Measurements from ENCODE around the gene DDAH1.

The DDAH1 gene

DNA sequence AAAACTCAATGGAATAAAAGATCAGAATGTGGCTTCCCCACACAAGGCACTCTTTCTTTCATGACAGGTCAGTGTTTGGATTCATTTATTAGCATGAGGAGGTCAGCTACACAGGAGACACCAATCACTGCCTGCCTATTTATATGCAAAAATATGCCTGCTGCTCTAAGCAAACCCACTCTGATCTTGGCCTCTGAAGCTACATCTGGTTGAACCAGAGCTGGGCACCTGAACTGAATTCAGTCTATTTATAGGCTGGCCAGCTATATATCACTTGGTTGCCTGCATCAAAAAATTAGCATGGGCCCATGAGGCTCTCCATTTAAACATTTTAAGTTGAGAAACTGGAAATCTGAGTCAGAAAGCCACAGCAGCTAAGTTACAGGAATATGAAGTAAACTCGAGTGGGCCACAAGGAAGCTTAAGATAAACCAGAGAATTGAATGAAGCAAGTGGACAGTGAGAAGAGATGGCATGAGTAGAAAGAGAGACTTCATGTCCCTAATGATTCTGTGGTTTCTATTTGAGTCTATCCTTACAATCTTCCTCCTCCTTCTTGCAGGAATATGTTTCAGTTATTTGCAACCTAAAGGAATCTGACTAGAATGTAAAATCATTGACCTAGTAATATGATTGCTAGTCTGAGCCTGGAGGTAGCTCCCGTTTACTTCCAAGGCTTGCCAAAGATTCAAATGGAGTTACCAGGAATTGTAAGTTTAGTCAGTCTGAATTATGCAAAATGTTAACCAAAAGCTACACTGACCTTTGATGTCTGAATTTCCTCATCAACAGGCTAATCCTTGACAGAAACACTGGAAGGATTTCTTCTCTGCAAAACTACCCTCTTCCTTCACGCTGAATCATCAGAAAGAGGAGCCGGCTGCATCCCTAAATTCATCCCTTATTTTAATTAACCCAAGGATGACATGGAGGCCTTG is 17.7 kb downstream of the DDAH1 start:
- DNase-seq (ENCODE audit: extremely low spot score, insufficient read length, low read depth), result no peak
- FAIRE-seq, result no peak

DNA sequence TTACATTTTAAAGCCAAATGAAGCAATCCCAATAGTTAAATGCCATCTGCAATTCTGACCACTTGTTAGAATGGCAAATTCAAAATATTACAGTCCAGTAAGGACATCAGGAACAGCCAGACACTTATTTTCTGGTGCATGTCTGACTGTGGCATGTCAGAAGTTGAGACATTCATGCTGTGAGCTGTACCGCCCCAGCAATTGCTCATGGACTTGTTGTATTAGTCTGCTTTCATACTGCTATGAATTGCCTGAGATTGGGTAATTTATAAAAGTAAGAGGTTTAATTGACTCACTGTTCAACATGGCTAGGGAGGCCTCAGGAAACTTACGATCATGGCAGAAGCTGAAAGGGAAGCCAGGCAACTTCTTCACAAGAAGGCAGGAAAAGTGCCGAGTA is 19.1 kb downstream of the DDAH1 start:
- FAIRE-seq (no peak), DNase-seq (ENCODE audit: extremely low spot score, insufficient read length, low read depth) (no peak)

DNA sequence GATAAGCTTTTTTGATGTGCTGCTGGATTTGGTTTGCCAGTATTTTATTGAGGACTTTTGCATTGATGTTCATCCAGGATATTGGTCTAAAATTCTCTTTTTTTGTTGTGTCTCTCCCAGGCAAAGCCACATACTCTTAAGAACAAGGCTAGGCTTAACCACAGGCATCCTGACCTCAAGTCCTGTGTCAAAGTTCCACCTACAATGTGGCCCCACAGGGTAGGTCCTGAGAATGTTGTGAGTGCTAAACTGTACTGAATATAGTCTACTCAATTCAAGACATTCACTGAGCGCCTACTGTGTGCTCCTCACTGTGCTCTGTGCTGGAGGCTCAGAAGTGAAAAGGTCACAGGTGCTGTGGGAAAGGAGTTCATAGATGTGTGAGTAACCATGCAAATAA is 20.6 kb downstream of the DDAH1 start:
- FAIRE-seq (no peak), DNase-seq (ENCODE audit: extremely low spot score, insufficient read length, low read depth) (no peak)

DNA sequence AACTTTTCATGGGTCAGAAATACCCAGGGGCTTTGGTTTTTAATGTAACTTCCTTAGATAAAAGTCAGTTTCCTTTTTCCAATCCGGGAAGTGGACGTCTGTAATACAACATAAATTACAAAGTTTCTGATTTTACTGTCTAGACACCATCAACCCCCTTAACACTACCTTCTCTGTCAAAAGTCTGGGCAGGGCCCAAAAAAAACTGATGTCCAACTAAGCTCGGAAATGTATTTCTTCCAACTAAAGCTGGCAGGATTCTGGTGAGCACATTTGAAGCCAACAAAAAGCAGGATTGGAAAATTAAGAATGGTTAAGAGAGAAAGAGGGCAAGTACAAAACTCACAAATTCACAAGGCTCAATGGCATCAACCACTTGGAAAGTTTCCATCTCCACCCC is 24.3 kb downstream of the DDAH1 start:
- DNase-seq (ENCODE audit: extremely low spot score, insufficient read length, low read depth) (no peak), FAIRE-seq (no peak)

DNA sequence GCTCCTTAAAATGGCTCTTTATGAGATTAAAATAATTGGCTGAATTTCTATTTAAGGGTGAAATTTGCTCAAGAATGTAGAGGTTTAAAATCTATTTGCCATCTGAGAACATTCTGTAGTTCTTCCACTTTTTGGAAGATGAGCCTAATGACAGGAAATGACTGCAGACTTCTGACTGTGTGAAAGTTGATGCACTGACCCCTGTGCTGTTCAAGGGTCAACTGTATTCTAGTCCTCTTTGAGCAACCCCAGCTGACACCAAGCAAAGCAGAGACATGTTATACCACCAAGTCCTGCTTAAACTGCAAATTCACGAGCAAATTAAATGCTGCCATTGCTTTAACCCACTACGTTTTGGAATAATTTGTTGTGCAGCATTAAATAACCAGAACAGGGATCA is 26.6 kb downstream of the DDAH1 start:
- DNase-seq (ENCODE audit: extremely low spot score, insufficient read length, low read depth), result no peak
- no peak for FAIRE-seq

DNA sequence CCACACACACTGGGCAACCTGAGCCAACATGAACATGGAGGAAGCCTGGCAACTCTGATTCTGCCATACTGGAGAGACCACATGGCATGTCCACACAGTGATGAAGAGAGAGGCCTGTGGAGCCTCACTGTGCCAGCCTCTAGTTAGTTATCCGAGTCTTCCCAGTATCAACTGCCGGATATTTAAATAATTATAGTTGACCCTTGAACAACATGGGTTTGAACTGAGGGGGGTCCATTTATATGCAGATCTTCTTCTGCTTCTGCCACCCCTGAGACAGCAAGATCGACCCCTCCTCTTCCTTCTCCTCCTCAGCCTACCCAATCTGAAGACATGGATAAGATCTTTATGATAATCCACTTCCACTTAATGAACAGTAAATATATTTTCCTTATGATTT is 27.8 kb downstream of the DDAH1 start:
- FAIRE-seq, result no peak
- no peak for DNase-seq (ENCODE audit: extremely low spot score, insufficient read length, low read depth)

DNA sequence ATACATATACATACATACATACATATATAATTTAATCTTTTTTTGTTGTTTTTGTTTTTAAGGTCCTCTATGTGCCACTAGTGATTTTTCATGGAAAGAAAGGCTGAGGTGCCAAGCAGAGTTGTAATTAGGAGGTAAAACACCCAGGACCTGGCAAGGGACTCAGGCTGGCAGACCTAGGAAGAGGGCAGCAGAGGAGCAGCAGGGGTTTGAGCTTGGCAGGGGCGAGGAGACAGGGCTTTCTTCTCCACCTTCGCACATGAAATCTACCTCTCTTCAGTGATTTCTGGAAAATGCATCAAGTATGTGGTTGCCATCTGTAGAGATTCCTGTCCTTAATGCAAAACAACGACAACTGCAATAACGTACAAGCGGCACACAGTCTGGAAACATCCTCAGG is 31.9 kb downstream of the DDAH1 start:
- FAIRE-seq, result no peak
- DNase-seq (ENCODE audit: extremely low spot score, insufficient read length, low read depth), result no peak

DNA sequence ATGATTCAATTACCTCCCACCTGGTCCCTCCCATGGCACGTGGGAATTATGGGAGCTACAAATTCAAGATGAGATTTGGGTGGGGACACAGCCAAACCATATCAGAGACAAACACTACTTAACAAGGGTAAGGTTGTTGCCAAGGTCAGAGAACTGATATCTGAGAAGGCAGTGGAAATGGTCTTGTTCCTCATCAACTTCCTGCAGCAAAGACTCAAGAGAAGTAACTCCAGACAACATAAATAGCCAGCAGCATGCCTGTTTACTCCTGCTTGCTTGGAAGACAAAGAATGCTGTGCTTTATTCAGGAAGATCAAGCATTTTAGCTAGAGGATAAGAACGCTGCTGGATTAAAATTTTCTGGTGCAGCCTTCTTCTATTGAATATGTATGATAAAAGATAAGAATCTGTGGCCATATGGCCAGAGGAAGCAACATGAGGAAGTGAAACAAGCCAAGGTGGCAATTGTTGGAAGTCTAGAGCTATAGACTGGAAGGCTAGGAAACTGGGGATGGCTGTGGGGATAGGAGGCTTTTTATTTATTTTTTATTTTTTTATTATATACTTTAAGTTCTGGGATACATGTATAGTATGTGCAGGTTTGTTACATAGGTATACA is 36.4 kb downstream of the DDAH1 start:
- DNase-seq (ENCODE audit: extremely low spot score, insufficient read length, low read depth) (no peak), FAIRE-seq (no peak)

DNA sequence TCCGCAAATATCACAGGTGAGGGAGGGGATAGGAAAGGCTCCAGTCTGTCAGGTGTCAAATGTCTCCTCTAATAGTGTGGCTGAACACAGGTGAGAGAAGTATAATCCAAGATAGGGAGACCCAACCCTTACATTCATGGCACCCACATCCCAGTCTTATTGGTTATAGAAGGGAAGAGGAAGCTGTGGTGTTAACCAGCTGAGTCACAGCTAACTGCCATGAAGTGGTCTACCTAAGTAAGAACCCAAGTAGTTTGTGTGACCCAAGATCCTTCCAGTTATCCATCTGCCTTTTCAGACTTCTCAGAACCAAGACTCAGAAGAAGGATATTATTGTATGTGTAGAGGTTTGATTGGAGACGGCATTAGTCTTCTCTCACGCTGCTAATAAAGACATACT is 37.1 kb downstream of the DDAH1 start:
- DNase-seq (ENCODE audit: extremely low spot score, insufficient read length, low read depth) (no peak), FAIRE-seq (no peak)

DNA sequence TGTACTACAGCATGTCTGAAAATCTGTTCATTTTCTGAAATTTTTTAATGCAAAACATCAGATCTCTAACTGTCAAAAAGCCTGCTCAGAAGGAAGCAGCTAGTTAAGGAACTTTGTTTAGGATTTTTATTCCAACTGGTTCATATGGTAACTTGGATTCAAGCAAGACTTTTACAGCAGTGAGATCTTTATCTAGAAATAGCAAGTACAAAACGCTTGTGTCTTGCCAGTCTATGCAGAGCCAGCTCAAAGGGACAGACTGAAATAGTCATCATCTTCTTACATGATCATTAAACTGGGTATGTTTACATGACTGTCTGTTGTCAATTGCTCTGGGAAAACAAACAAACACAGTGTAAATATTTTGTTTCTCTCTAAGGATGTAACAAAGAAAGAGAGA is 37.6 kb downstream of the DDAH1 start:
- FAIRE-seq (no peak), DNase-seq (ENCODE audit: extremely low spot score, insufficient read length, low read depth) (no peak)

DNA sequence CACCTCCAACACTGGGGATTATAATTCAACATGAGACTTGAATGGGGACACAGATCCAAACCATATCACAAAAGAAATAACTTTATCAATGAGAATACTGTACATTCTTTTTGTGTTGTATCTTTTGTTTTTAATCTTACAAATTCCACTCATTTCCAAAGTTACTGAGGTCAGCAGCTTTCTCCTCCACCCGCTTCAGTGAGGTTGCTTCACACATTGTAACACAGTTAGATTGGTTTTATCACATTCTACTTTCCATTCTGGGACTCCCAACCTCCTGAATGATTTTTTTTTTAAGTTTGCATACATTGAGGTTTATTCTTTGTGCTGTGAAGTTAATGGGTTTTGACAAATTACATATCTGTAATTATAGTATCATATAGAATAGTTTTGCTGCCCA is 43.8 kb downstream of the DDAH1 start:
- DNase-seq (ENCODE audit: extremely low spot score, insufficient read length, low read depth) (no peak), FAIRE-seq (no peak)

DNA sequence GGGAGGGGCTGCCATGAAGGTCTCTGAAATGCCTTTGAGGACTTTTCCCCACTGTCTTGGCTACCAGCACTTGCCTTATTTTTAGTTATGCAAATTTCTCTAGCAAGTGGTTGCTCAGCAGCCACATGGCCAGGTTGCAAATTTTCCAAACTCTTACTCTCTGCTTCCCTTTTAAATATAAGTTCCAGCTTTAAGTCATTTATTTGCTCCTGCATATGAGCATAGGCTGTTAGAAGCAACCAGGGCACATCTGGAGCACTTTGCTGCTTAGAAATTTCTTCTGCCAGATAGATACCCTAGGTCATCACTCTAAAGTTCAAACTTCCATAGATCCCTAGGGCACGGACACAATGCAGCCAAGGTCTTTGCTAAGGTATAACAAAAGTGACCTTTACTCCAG is 44.8 kb downstream of the DDAH1 start:
- no peak for FAIRE-seq
- DNase-seq (ENCODE audit: extremely low spot score, insufficient read length, low read depth), result no peak

DNA sequence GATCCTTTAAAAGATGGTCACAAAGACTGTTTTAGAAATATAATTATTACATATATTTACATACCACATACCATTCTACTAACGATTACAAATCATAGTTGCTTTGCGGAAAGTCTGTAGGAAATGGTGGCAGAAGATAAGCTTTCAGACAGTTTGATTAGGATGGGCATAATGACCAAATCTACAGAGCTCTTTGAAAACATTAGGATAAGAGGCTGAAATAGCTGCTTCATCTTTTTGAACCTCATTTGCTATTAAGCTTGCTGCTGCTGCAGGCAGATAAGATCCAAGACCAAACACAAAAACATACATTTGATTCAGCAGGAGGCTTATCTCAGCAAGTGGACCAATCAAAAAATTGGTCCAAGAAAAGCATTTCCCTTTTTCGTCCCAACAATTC is 47.1 kb downstream of the DDAH1 start:
- no peak for FAIRE-seq
- DNase-seq (ENCODE audit: extremely low spot score, insufficient read length, low read depth), result no peak

DNA sequence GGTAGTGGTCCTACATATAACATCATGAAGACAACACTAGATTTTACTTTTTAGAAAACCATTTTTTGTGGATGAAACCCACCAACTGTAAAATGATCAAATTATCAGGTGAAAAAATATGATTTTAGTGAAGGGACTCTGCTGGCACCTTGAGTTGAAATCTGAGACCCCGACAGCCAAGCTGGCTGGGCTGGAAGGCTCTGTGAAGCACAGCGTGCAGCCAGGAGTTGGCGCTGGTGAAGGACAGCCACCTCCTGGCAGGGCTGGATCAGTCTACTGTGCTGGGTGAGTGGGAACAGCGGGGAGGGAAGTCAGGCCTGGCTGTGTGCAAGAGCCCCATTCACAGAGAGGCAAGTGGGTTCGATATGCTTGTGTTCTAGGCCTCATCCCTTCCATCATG is 47.9 kb downstream of the DDAH1 start:
- no peak for DNase-seq (ENCODE audit: extremely low spot score, insufficient read length, low read depth)
- no peak for FAIRE-seq

DNA sequence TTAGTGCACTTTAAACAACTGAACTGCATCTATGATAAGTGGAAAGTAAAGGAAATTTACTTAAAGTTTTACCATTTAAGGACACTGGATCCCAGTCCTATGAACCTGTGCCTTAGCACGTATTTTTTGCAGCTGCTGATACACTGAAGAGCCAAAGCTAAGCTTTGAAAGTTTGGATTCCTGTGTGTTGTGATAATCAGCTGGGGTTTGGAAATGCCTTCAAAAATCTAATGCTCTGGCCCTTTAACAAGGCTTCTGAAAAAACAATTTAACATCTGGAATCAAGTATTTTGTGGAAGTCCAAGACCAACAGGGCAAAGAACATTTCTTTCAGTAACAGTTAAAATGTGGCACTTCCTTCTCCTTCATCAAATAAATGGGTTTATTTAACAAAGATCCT is 51.8 kb downstream of the DDAH1 start:
- no peak for DNase-seq (ENCODE audit: extremely low spot score, insufficient read length, low read depth)
- FAIRE-seq, result no peak

DNA sequence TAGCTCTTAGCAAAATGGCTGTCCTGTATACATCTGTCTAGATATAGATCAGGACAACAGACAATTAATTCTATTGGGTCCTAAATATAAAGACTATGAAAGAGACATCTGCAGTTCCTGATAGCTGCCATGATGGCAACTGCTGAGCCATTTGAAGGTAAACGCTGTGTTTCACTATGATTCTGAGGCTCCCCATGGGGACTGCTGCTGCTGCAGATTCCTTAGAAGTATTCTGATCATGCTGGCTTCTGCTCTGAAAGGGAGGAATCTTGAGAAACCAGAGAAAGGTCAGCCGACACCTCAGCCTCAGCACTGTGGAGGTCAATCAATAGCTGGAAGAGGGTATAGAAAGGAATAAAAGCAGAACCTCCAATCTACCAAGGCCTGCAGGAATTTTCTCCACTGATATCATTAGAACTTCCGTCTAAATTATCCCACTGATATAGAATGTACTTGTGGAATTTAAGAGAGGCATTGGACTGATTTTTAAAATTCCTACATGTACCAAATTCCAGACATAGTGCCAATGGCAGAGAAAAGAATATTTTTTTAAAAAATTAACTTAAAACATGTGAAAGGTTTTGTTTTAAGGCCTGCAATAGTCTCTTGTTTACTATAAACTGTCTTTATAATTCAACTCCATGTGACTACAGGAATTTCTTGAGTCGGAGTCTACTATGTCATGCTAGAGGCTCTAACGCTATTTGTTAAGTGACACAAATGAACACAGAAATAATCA is 53.2 kb downstream of the DDAH1 start:
- DNase-seq (ENCODE audit: extremely low spot score, insufficient read length, low read depth) (no peak), FAIRE-seq (no peak)

DNA sequence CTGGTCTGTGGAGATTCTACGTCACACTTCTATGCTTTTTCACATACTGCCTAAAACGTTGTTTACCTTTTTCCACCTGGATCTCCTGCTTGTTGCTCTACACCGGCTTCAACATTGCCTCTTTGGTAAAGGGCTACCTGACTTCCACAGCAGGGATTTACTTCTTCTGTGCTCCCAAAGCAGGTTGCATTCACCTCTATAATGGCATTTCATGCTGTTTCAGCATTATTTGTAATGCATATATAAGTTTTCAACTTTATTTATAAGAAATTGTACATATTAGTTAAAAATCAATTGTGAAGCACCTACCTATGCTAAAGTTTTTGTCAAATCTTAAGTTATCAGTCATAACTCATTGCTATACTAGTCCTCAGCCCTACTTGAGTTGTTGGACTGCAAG is 55.4 kb downstream of the DDAH1 start:
- no peak for DNase-seq (ENCODE audit: extremely low spot score, insufficient read length, low read depth)
- FAIRE-seq, result no peak

DNA sequence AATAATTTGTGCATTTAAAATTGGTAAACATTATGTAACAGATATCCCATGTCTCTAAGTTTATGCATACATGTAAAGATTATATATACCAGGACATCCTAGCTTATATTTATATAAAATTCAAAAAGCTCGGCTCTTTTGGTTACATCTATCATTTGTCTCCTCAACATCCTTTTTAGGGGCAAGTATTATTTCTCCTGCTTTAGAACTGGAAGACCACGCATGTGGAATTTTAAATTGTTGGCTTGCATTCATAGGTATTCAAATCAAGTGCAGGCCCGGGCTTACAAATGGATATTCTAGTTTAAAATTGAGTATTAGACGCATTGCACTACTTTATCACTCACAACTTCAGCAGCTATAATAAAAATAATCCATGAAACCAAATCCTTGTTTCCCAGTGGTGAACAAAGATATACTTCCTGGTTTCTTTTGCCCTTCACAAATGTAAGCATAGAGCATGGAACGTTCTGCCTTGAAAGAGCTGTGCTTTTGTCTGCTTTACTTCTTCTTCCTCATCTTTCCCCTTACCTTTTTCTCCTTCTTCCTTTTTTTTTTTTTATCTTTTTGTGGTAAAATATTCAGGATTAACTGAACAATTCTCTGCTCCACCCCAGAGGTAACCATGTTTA is 57.1 kb downstream of the DDAH1 start:
- DNase-seq (ENCODE audit: extremely low spot score, insufficient read length, low read depth) (no peak), FAIRE-seq (no peak)

DNA sequence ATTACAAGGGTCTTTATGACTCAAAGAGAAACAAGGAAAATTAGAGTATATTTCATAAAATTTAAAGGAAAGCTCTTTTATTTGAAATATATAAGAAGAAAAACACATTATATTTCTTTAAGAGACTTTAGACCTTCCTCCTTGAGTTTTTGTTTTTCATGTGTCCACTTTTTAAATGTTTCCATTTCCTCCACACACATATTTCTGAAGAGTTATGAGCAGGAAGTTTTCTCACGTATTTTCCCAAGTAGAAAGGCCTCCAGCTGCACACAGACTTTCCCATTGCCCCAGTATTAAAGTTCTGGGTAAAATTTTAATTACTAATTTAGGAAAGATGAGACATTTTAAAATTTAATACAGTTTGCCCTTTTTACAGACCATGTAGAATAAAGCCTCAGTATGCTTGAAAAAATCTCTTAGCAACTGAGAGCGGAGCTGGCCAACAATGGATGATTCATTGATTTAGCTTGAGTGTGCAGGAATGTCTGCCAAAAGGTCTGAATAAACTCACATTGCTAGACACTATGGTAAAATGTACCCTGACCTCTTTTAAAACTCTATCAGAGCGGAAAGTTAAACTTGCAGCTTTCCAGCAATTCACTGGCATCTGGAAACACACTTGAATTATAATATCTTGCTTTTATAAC is 57.9 kb downstream of the DDAH1 start:
- no peak for DNase-seq (ENCODE audit: extremely low spot score, insufficient read length, low read depth)

DNA sequence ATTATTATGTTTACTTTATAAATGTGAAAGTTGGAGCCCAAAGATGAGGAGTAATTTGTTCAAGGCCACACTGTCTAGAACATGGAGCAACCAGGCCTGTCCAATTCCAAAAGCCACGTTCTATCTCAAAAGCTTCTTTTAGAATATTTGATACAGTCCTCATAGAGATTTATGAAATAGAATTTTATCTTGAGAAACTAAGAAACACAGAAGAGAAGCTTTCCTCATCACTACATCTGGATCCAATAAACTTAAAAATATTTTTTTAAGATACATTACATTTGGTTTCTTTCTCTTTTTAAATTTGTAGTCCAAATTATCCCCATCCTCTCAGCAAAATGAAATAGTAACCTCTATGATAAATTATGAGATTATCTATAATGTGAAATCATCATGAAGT is 58.9 kb downstream of the DDAH1 start:
- FAIRE-seq (no peak), DNase-seq (ENCODE audit: extremely low spot score, insufficient read length, low read depth) (no peak)

More for the DNA sequence above, 57.9 kb downstream of the DDAH1 start:
- FAIRE-seq, result no peak
